Measurements from ENCODE around the gene SERPINA12. TPM values are rescaled to one million over a fixed set of nuclear protein-coding genes. Genes with fewer than 3 reads are reported as not detected.

Gene SERPINA12, protein sequence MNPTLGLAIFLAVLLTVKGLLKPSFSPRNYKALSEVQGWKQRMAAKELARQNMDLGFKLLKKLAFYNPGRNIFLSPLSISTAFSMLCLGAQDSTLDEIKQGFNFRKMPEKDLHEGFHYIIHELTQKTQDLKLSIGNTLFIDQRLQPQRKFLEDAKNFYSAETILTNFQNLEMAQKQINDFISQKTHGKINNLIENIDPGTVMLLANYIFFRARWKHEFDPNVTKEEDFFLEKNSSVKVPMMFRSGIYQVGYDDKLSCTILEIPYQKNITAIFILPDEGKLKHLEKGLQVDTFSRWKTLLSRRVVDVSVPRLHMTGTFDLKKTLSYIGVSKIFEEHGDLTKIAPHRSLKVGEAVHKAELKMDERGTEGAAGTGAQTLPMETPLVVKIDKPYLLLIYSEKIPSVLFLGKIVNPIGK
- not detected in 2 replicates for total RNA-seq
- not detected in 2 replicates for polyA plus RNA-seq

DNA sequence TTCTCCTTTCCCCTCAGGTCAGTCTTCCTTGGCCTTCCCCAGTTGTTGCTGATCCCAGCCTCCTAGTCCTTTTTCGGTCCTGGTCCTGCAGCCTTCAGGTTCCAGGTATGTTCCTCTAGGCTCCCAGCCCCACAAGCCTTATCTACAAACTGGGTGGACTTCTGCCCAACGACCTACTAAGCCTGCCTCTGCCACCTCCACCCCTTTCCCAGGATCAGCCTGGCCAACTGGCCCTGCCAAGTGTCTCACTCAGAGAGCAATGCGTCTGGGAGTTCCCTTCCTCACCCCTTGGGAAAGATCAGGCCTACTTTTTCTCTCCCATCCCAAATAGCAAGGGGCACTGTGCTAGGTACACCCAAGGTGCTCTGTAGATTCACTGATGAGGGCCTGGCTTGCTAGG is at the start of gene SERPINA12:
SERPINA12 (minus strand) TSS at position 114 of the 400 bp plus-strand sequence. CDS start 11,072 bp downstream, outside the sequence.
- H3K27ac ChIP-seq, result no peak within 1 kb of the TSS
- no peak for DNase-seq (ENCODE audit: low read depth in 1 of 2, low spot score in 1 of 2)
- H3K36me3 ChIP-seq, result no peaks in the 10 kb centered on the region
- no peaks in the 10 kb centered on the region for H3K9me3 ChIP-seq (ENCODE audit: low read depth)
- H3K4me1 ChIP-seq (ENCODE audit: low read depth), result no peaks in the 10 kb centered on the region
- H3K4me3 ChIP-seq, result no peak within 1 kb of the TSS
- TF ChIP-seq, protein P1, sequence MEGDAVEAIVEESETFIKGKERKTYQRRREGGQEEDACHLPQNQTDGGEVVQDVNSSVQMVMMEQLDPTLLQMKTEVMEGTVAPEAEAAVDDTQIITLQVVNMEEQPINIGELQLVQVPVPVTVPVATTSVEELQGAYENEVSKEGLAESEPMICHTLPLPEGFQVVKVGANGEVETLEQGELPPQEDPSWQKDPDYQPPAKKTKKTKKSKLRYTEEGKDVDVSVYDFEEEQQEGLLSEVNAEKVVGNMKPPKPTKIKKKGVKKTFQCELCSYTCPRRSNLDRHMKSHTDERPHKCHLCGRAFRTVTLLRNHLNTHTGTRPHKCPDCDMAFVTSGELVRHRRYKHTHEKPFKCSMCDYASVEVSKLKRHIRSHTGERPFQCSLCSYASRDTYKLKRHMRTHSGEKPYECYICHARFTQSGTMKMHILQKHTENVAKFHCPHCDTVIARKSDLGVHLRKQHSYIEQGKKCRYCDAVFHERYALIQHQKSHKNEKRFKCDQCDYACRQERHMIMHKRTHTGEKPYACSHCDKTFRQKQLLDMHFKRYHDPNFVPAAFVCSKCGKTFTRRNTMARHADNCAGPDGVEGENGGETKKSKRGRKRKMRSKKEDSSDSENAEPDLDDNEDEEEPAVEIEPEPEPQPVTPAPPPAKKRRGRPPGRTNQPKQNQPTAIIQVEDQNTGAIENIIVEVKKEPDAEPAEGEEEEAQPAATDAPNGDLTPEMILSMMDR (IDR thresholded peaks at IDR 0.05; ENCODE audit: low read depth, low read length), result no peak
- no peaks in the 10 kb centered on the region for H3K27me3 ChIP-seq

DNA sequence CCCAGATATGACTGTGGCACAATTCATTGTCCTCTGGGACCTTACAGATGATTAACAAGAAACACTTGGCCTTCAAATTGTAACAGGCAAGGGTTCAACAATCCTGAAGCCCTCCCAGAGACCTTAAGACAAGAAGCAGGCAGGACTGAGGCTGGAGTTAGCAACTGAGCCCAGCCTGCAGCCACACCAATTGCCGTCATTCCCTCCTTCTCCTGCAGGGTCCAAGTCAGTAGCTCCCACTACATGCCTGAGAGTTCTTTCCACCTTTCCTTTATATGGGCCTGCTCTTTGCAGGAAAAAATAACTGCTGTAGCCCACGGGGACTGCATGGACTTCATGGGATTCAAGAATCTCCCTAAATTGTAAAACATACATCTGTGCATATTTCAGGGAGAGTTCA is 49.6 kb upstream of the SERPINA12 start:
- H3K27ac ChIP-seq, result no peak overlapping the region
- no peaks in the 10 kb centered on the region for H3K27me3 ChIP-seq
- H3K4me1 ChIP-seq (ENCODE audit: low read depth), result no peaks in the 10 kb centered on the region
- no peak for DNase-seq (ENCODE audit: low read depth in 1 of 2, low spot score in 1 of 2)
- no peak overlapping the region for H3K4me3 ChIP-seq
- TF ChIP-seq, protein P1 (IDR thresholded peaks at IDR 0.05; ENCODE audit: low read depth, low read length), result peak; percentile 13
- H3K9me3 ChIP-seq (ENCODE audit: low read depth), result no peaks in the 10 kb centered on the region
- H3K36me3 ChIP-seq, result no peaks in the 10 kb centered on the region

- H3K9me3 ChIP-seq (ENCODE audit: low read depth), result no peaks in the 10 kb centered on the region
- no peak for DNase-seq (ENCODE audit: low read depth in 1 of 2, low spot score in 1 of 2)
- H3K4me1 ChIP-seq (ENCODE audit: low read depth), result no peaks in the 10 kb centered on the region
- H3K27ac ChIP-seq, result no peak overlapping the region
- H3K27me3 ChIP-seq, result no peaks in the 10 kb centered on the region
- H3K4me3 ChIP-seq, result no peak overlapping the region
- TF ChIP-seq, protein P1 (IDR thresholded peaks at IDR 0.05; ENCODE audit: low read depth, low read length), result no peak
- H3K36me3 ChIP-seq, result no peaks in the 10 kb centered on the region
Observed at GRCh38 chr14:94557327-94557726, 48.1 kb upstream of the SERPINA12 start.

- H3K9me3 ChIP-seq (ENCODE audit: low read depth), result no peaks in the 10 kb centered on the region
- H3K27me3 ChIP-seq, result no peaks in the 10 kb centered on the region
- H3K4me3 ChIP-seq, result no peak overlapping the region
- no peaks in the 10 kb centered on the region for H3K36me3 ChIP-seq
- TF ChIP-seq, protein P1 (IDR thresholded peaks at IDR 0.05; ENCODE audit: low read depth, low read length), result no peak
- no peaks in the 10 kb centered on the region for H3K4me1 ChIP-seq (ENCODE audit: low read depth)
- DNase-seq (ENCODE audit: low read depth in 1 of 2, low spot score in 1 of 2), result no peak
- no peak overlapping the region for H3K27ac ChIP-seq
Observed at GRCh38 chr14:94555991-94556390, 46.7 kb upstream of the SERPINA12 start.

- no peak overlapping the region for H3K4me3 ChIP-seq
- H3K36me3 ChIP-seq, result no peaks in the 10 kb centered on the region
- DNase-seq (ENCODE audit: low read depth in 1 of 2, low spot score in 1 of 2), result no peak
- H3K27me3 ChIP-seq, result no peaks in the 10 kb centered on the region
- H3K4me1 ChIP-seq (ENCODE audit: low read depth), result no peaks in the 10 kb centered on the region
- H3K27ac ChIP-seq, result no peak overlapping the region
- H3K9me3 ChIP-seq (ENCODE audit: low read depth), result no peaks in the 10 kb centered on the region
- TF ChIP-seq, protein P1 (IDR thresholded peaks at IDR 0.05; ENCODE audit: low read depth, low read length), result no peak
Observed at GRCh38 chr14:94550041-94550440, 40.8 kb upstream of the SERPINA12 start.

Data from cardiac muscle cell (in vitro differentiated cells and primary cell).